Panc1 (cell line): ENCODE results near the gene DCLK2. TPM values are rescaled to one million over a fixed set of nuclear protein-coding genes. Genes with fewer than 3 reads are reported as not detected.
A peak's percentile ranks its signal among the peaks of the same experiment; 100 is the strongest.

Experiments used
- ATAC-seq: fragments of 200-7000 bp; cut with Tn5 transposase; 2 replicates; pipeline ENCODE4 v1.9.1; 2020; ENCODE audit warnings: mild to moderate bottlenecking, moderate library complexity
- BruUV-seq: library from RNA; stranded (reverse); fragments of 400-500 nt; replicated peaks from 2 replicates; lab custom pipeline; 2021; lab: Mats Ljungman, UMichigan
- CTCF ChIA-PET: fragments of 300-600 bp; sonication (Branson Sonifier 250); formaldehyde crosslinking; loops from one replicate; lab custom pipeline; 2022; ENCODE audit warnings: antibody characterized with exemption; lab: Charles Lee
- POLR2A ChIA-PET: fragments of 300-600 bp; sonication (Branson Sonifier 250); formaldehyde crosslinking; loops from one replicate; lab custom pipeline; 2022; ENCODE audit warnings: antibody characterized with exemption; lab: Charles Lee
- DNase-seq: peaks from one replicate; pipeline ENCODE4 v3.0.0-alpha.2; 2010; ENCODE audit warnings: low read depth, low spot score
- H3K27ac ChIP-seq: 2 replicates; pipeline ENCODE4 v1.5.1; 2011; ENCODE audit warnings: mild to moderate bottlenecking, low read length, inconsistent platforms
- H3K27me3 ChIP-seq: fragments of 200-500 bp; sonication (Bioruptor generic); 2 replicates; pipeline ENCODE4 v1.6.0; 2014; ENCODE audit warnings: low read length, inconsistent platforms; ENCODE audit not compliant: control insufficient read depth, insufficient read depth
- H3K36me3 ChIP-seq: fragments of 200-500 bp; sonication (Bioruptor generic); 2 replicates; pipeline ENCODE4 v1.5.1; 2014; ENCODE audit warnings: inconsistent platforms, mild to moderate bottlenecking, low read length, moderate library complexity; ENCODE audit not compliant: control insufficient read depth, insufficient read depth
- H3K4me1 ChIP-seq: 2 replicates; pipeline ENCODE4 v1.5.1; 2011; ENCODE audit warnings: inconsistent platforms, mild to moderate bottlenecking, low read length, moderate library complexity; ENCODE audit not compliant: control insufficient read depth, insufficient read depth
- H3K4me3 ChIP-seq, 2 experiments: 2 replicates each; pipeline ENCODE4 v1.5.1; 2011 to 2012; ENCODE audit warnings: low read depth in 2 of 2, low read length in 2 of 2, mild to moderate bottlenecking in 2 of 2, inconsistent platforms in 1 of 2, moderate library complexity in 1 of 2
- H3K9me3 ChIP-seq: fragments of 200-500 bp; sonication (Bioruptor generic); 2 replicates; pipeline ENCODE4 v1.5.1; 2014; ENCODE audit warnings: low read depth, mild to moderate bottlenecking, inconsistent platforms, low read length, moderate library complexity; ENCODE audit not compliant: control insufficient read depth, insufficient read depth
- CTCF ChIP-seq: fragments of 450-650 bp; IDR thresholded peaks from 2 replicates; pipeline ENCODE4 v1.5.1; 2017; ENCODE audit warnings: mild to moderate bottlenecking
- POLR2AphosphoS5 ChIP-seq: IDR thresholded peaks from 2 replicates; pipeline ENCODE4 v1.6.1; 2012; ENCODE audit warnings: mild to moderate bottlenecking, low read depth, low read length, moderate library complexity
- REST ChIP-seq, 2 experiments: IDR thresholded peaks; 2 replicates each; pipeline ENCODE4 v1.6.1; 2011 to 2012; ENCODE audit warnings: low read depth in 2 of 2, control low read depth in 1 of 2, low read length in 1 of 2, mild to moderate bottlenecking in 1 of 2, moderate library complexity in 1 of 2; ENCODE audit not compliant: insufficient read depth in 1 of 2
- SIN3A ChIP-seq: IDR thresholded peaks from 2 replicates; pipeline ENCODE4 v1.6.1; 2012; ENCODE audit warnings: low read depth, mild to moderate bottlenecking, low read length, moderate library complexity, borderline replicate concordance; ENCODE audit not compliant: insufficient read depth
- TCF7L2 ChIP-seq: IDR thresholded peaks from 2 replicates; pipeline ENCODE4 v1.6.1; 2011; ENCODE audit warnings: mild to moderate bottlenecking, low read depth, low read length, inconsistent platforms
- in situ Hi-C: cut with HindIII; loops from 2 replicates; pipeline ENCODE4 v1.10.0; 2016; ENCODE audit warnings: low sequenced_read_pairs, low pct_unique_long_range_greater_than_20kb
- intact Hi-C: fragments of 100-400 bp; cut with micrococcal nuclease; formaldehyde crosslinking; loops from one replicate; pipeline ENCODE4 v1.10.0; 2022; ENCODE audit not compliant: unreplicated experiment
- total RNA-seq: library from RNA; stranded (reverse); gene quantifications from one replicate; pipeline ENCODE4 v1.2.1, GENCODE V29; 2021; ENCODE audit not compliant: unreplicated experiment

Gene DCLK2
- total RNA-seq, 1 experiment from 2014 or later = 9.5 TPM

- POLR2A ChIA-PET = no interaction called here
- intact Hi-C loops = no loop called here
- peak overlapping the region; percentile 93 for H3K27ac ChIP-seq
These were observed 157.1 kb downstream of the DCLK2 start for GRCh38 chr4:150235317-150235716.

DNA sequence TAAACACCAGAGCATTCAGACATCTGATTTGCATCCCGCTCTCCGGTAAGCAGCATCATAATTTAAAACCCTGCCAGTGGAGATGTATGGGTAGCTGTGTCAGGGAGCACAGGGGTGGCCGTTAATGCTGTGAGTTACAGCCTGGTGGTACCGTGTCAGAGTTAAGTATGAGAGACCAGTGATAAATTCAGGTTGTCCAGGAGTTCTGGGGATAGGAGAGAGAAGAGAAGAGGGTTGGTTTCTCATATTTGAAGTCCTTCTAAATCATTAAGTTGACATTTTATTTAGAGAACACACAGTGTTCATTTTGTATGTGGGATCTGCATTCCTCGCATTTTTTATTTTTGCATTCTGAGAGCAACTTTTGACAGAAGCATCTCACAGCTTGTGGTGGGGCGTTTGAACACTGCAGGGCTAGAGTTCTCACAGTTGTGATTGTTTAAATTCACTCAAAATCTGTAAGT, 157.6 kb downstream of the DCLK2 start:
- no peak overlapping the region for H3K4me3 ChIP-seq
- no peaks in the 10 kb centered on the region for H3K27me3 ChIP-seq
- ATAC-seq (no peak), DNase-seq (no peak)
- H3K27ac ChIP-seq = peak overlapping the region; percentile 93
- ChIA-PET POLR2A (no interaction called here), CTCF (no interaction called here)
- no peak for TF ChIP-seq POLR2AphosphoS5
- no peak for TF ChIP-seq REST (IDR thresholded peaks at IDR 0.05; ENCODE audit: insufficient read depth in 1 of 2, low read depth in 2 of 2, low read length in 1 of 2)
- no peak for TF ChIP-seq SIN3A
- no peak for TF ChIP-seq TCF7L2
- TF ChIP-seq CTCF = no peak
- in situ Hi-C loops (no loop called here), intact Hi-C loops (no loop called here)
- BruUV-seq = no TSS peak
- no peaks in the 10 kb centered on the region; the same call in 1 of the 2 replicates for H3K36me3 ChIP-seq
- H3K4me1 ChIP-seq = peaks cover 35% of the 10 kb centered on the region
- no peaks in the 10 kb centered on the region for H3K9me3 ChIP-seq

More at GRCh38 chr4:150235317-150235716, 157.1 kb downstream of the DCLK2 start:
- Histone ChIP-seq H3K4me3 (no peak overlapping the region), H3K9me3 (no peaks in the 10 kb centered on the region), H3K36me3 (no peaks in the 10 kb centered on the region; the same call in 1 of the 2 replicates), H3K27me3 (no peaks in the 10 kb centered on the region), H3K4me1 (peaks cover 37% of the 10 kb centered on the region)
- no TSS peak for BruUV-seq
- TF ChIP-seq CTCF = no peak; the same call in 1 of the 2 replicates
- no peak for TF ChIP-seq REST (IDR thresholded peaks at IDR 0.05; ENCODE audit: insufficient read depth in 1 of 2, low read depth in 2 of 2, low read length in 1 of 2)
- no peak for TF ChIP-seq SIN3A
- TF ChIP-seq TCF7L2 = no peak
- no peak for TF ChIP-seq POLR2AphosphoS5
- CTCF ChIA-PET = no interaction called here
- in situ Hi-C loops = no loop called here
- no peak for DNase-seq
- no peak for ATAC-seq
